IMR-90 (cell line): ENCODE data around the gene RAD18. TPM values are rescaled to one million over a fixed set of nuclear protein-coding genes. Genes with fewer than 3 reads are reported as not detected.

ENCODE experiments used
- ATAC-seq: fragments of 200-7000 bp; cut with Tn5 transposase; 2 replicates; pipeline ENCODE4 v1.9.1; 2020; ENCODE audit warnings: low read depth, mild to moderate bottlenecking, moderate library complexity
- BruUV-seq: library from RNA; stranded (reverse); fragments of 400-500 nt; replicated peaks from 2 replicates; lab custom pipeline; 2021; lab: Mats Ljungman, UMichigan
- CTCF ChIA-PET: fragments of 300-600 bp; formaldehyde crosslinking; extraction: SDS; loops from one replicate; lab custom pipeline; 2021; ENCODE audit warnings: antibody characterized with exemption; lab: Yijun Ruan, JAX
- POLR2A ChIA-PET: fragments of 300-600 bp; sonication (Branson Sonifier 250); formaldehyde crosslinking; loops from one replicate; lab custom pipeline; 2022; ENCODE audit warnings: antibody characterized with exemption; ENCODE audit not compliant: unreplicated experiment; lab: Charles Lee
- DNase-seq: peaks from one replicate; pipeline ENCODE4 v3.0.0; 2013
- H2AFZ ChIP-seq: replicated peaks from 2 replicates; pipeline ENCODE3; 2013; ENCODE audit warnings: low read length, mild to moderate bottlenecking; ENCODE audit not compliant: poor library complexity
- H2AK5ac ChIP-seq: 2 replicates; pipeline ENCODE4 v1.6.1; 2013; ENCODE audit warnings: low read depth, low read length, inconsistent platforms
- H2AK9ac ChIP-seq: replicated peaks from 2 replicates; pipeline ENCODE3; 2013; ENCODE audit warnings: mild to moderate bottlenecking, low read depth, low read length, moderate library complexity; ENCODE audit not compliant: poor library complexity
- H2BK120ac ChIP-seq: 2 replicates; pipeline ENCODE4 v1.6.1; 2013; ENCODE audit warnings: low read depth, low read length, inconsistent platforms
- H2BK15ac ChIP-seq: 3 replicates; pipeline ENCODE4 v1.6.1; 2013; ENCODE audit warnings: low read depth, low read length, inconsistent platforms
- H2BK20ac ChIP-seq: 2 replicates; pipeline ENCODE4 v1.6.1; 2013; ENCODE audit warnings: low read depth, mild to moderate bottlenecking, inconsistent platforms, low read length, moderate library complexity
- H2BK5ac ChIP-seq: 2 replicates; pipeline ENCODE4 v1.6.1; 2013; ENCODE audit warnings: mild to moderate bottlenecking, low read depth, low read length, inconsistent platforms; ENCODE audit not compliant: poor library complexity, severe bottlenecking
- H3K14ac ChIP-seq: replicated peaks from 2 replicates; pipeline ENCODE4 v1.6.1; 2013; ENCODE audit warnings: low read depth, low read length, inconsistent platforms
- H3K18ac ChIP-seq: 2 replicates; pipeline ENCODE4 v1.6.1; 2013; ENCODE audit warnings: low read depth, low read length, control low read depth
- H3K23ac ChIP-seq: 2 replicates; pipeline ENCODE4 v1.6.1; 2013; ENCODE audit warnings: low read depth, low read length, inconsistent platforms
- H3K27ac ChIP-seq: 2 replicates; pipeline ENCODE4 v1.5.1; 2013; ENCODE audit warnings: mild to moderate bottlenecking, control low read depth, low read length; ENCODE audit not compliant: insufficient read depth
- H3K27me3 ChIP-seq: 2 replicates; pipeline ENCODE4 v1.6.1; 2013; ENCODE audit warnings: low read length; ENCODE audit not compliant: control insufficient read depth, insufficient read depth
- H3K36me3 ChIP-seq: 2 replicates; pipeline ENCODE4 v1.6.1; 2013; ENCODE audit warnings: low read length, mixed read lengths; ENCODE audit not compliant: control insufficient read depth, insufficient read depth
- H3K4ac ChIP-seq: 2 replicates; pipeline ENCODE4 v1.6.1; 2013; ENCODE audit warnings: low read depth, low read length, inconsistent platforms
- H3K4me1 ChIP-seq: 2 replicates; pipeline ENCODE4 v1.6.1; 2013; ENCODE audit warnings: low read length, mixed read lengths; ENCODE audit not compliant: control insufficient read depth, insufficient read depth
- H3K4me2 ChIP-seq: 2 replicates; pipeline ENCODE4 v1.6.1; 2013; ENCODE audit warnings: low read depth, mild to moderate bottlenecking, control low read depth, low read length, moderate library complexity
- H3K4me3 ChIP-seq: 2 replicates; pipeline ENCODE4 v1.5.1; 2013; ENCODE audit warnings: low read depth, mild to moderate bottlenecking, control low read depth, low read length, moderate library complexity; ENCODE audit not compliant: insufficient read depth
- H3K56ac ChIP-seq: 2 replicates; pipeline ENCODE4 v1.6.1; 2013; ENCODE audit warnings: low read length, inconsistent platforms; ENCODE audit not compliant: insufficient read depth; ENCODE audit errors: extremely low read depth
- H3K79me1 ChIP-seq, 2 experiments: 2 replicates each; pipeline ENCODE4 v1.6.1; 2013; ENCODE audit warnings: low read length in 2 of 2, inconsistent platforms in 1 of 2, low read depth in 1 of 2
- H3K9ac ChIP-seq: 2 replicates; pipeline ENCODE4 v1.6.1; 2013; ENCODE audit warnings: low read depth, low read length, control low read depth
- H3K9me1 ChIP-seq: 2 replicates; pipeline ENCODE4 v1.6.1; 2013; ENCODE audit warnings: low read length, inconsistent platforms; ENCODE audit not compliant: insufficient read depth
- H3K9me3 ChIP-seq: 2 replicates; pipeline ENCODE4 v1.6.1; 2013; ENCODE audit warnings: low read length; ENCODE audit not compliant: control insufficient read depth, insufficient read depth
- H4K20me1 ChIP-seq: 2 replicates; pipeline ENCODE4 v1.6.1; 2013; ENCODE audit warnings: low read length, inconsistent platforms; ENCODE audit not compliant: insufficient read depth
- H4K5ac ChIP-seq: 2 replicates; pipeline ENCODE4 v1.6.1; 2013; ENCODE audit warnings: mild to moderate bottlenecking, low read depth, low read length, control low read depth
- H4K8ac ChIP-seq, 2 experiments: 2 replicates each; pipeline ENCODE4 v1.6.1; 2013; ENCODE audit warnings: low read depth in 2 of 2, low read length in 2 of 2, control low read depth in 1 of 2, inconsistent platforms in 1 of 2
- H4K91ac ChIP-seq: 2 replicates; pipeline ENCODE4 v1.6.1; 2013; ENCODE audit warnings: low read depth, low read length, inconsistent platforms; ENCODE audit not compliant: insufficient read depth
- POLR2A ChIP-seq: IDR thresholded peaks from 2 replicates; pipeline ENCODE4 v1.6.1; 2012; ENCODE audit warnings: mild to moderate bottlenecking, low read depth, low read length
- SMC3 ChIP-seq: fragments of 150-350 bp; IDR thresholded peaks from 2 replicates; pipeline ENCODE4 v1.6.1; 2016; ENCODE audit warnings: low read depth, mild to moderate bottlenecking, antibody characterized with exemption, low read length, moderate library complexity
- WGBS, 2 experiments: methylation state at CpG; one replicate each; pipeline versions ENCODE4 v1.1.5 to v1.1.7; 2013; ENCODE audit warnings: missing lambda C conversion rate in 2 of 2; ENCODE audit not compliant: insufficient read length in 1 of 2; ENCODE audit errors: extremely low coverage in 2 of 2; 5-methylcytosine and 5-hydroxymethylcytosine counted together
- dilution Hi-C: fragments of 300-500 bp; cut with HindIII; formaldehyde crosslinking; loops from one replicate; pipeline ENCODE4 v1.14.3; 2018; ENCODE audit warnings: low sequenced_read_pairs; ENCODE audit not compliant: unreplicated experiment
- in situ Hi-C: fragments of 300-500 bp; cut with MboI; formaldehyde crosslinking; loops from 3 replicates; pipeline ENCODE4 v1.14.3; 2019; ENCODE audit warnings: low sequenced_read_pairs, inconsistent platforms, mixed read lengths
- intact Hi-C: fragments of 100-400 bp; cut with micrococcal nuclease; formaldehyde crosslinking; loops from 2 replicates; pipeline ENCODE4 v1.10.0; 2022
- polyA plus RNA-seq, 3 experiments: library from polyadenylated mRNA; depleted of rRNA; stranded (reverse); fragments of >200 nt; gene quantifications; 2 replicates each; pipeline ENCODE4 v1.2.3, GENCODE V29; 2012; ENCODE audit warnings: low replicate concordance in 1 of 3
- total RNA-seq: library from RNA; depleted of rRNA; stranded (reverse); fragments of >200 nt; gene quantifications from 2 replicates; pipeline ENCODE4 v1.2.3, GENCODE V29; 2012

Gene RAD18
- total and polyA plus RNA-seq, 2 of the 4 experiments (the other 2 are of a cell fraction), result 8.2 to 17.2 TPM

DNA sequence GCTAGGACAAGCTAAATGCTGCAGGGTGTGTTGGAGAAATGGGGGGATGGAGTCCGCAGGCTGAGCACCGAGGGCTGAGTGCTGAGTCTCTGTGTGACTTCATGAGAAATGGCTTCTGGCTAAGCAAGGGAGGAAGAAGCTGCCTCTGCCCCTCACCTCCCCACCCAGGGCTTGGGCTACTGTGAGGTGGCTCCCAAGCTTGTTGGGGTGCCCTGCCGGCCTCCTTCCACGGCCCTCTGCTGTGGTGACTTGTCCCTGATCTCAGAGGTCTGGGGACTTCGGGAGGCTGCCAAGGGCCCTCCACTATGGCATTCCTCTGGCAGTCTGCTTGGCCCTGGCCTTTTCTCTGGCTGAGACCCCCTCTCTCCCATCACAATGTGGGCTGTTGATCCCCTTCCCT, 30.1 kb upstream of the RAD18 start:
- Histone ChIP-seq H2AK9ac (no peak overlapping the region), H3K79me1 (no peaks in the 10 kb centered on the region), H3K14ac (no peak overlapping the region), H3K4me2 (no peak overlapping the region), H3K23ac (no peak overlapping the region), H3K4me3 (no peak overlapping the region), H2BK5ac (no peak overlapping the region), H2BK20ac (no peak overlapping the region), H3K18ac (no peak overlapping the region), H3K9me1 (0 out of 2 replicates have a peak, but pooled peaks cover 2% of the 10 kb centered on the region), H3K9ac (no peak overlapping the region), H4K8ac (no peak overlapping the region), H4K91ac (no peak overlapping the region), H2BK120ac (no peak overlapping the region), H4K5ac (no peak overlapping the region), H3K56ac (no peak overlapping the region), H3K4me1 (no peaks in the 10 kb centered on the region), H2AK5ac (no peak overlapping the region), H4K20me1 (no peaks in the 10 kb centered on the region), H3K27me3 (peaks cover 11% of the 10 kb centered on the region), H2AFZ (no peak overlapping the region), H3K9me3 (no peaks in the 10 kb centered on the region), H2BK15ac (no peak overlapping the region), H3K36me3 (no peaks in the 10 kb centered on the region), H3K27ac (no peak overlapping the region), H3K4ac (no peak overlapping the region)
- no TSS peak for BruUV-seq
- intact Hi-C loops (no loop called here), dilution Hi-C loops (no loop called here), in situ Hi-C loops (no loop called here)
- CTCF ChIA-PET, result no interaction called here
- no peak for DNase-seq
- no CpG with 5 or more reads among the region's 5 CpGs for WGBS, 2 experiments
- POLR2A ChIA-PET, result no interaction called here
- TF ChIP-seq SMC3 (no peak), POLR2A (no peak)
- no peak for ATAC-seq
